PC-9 (cell line): ENCODE results near the gene CWC22. TPM values are rescaled to one million over a fixed set of nuclear protein-coding genes. Genes with fewer than 3 reads are reported as not detected.

Source experiments
- BruUV-seq: library from RNA; stranded (reverse); fragments of 400-500 nt; replicated peaks from 2 replicates; lab custom pipeline; 2021; lab: Mats Ljungman, UMichigan
- CTCF ChIA-PET: fragments of 300-600 bp; sonication (Branson Sonifier 250); formaldehyde crosslinking; loops from one replicate; lab custom pipeline; 2022; ENCODE audit warnings: antibody characterized with exemption; lab: Charles Lee
- POLR2A ChIA-PET: fragments of 300-600 bp; sonication (Branson Sonifier 250); formaldehyde crosslinking; loops from one replicate; lab custom pipeline; 2022; ENCODE audit warnings: antibody characterized with exemption; ENCODE audit not compliant: unreplicated experiment; lab: Charles Lee
- DNase-seq, 2 experiments: peaks; one replicate each; pipeline versions ENCODE4 v3.0.0 to v3.0.0-alpha.2; 2015 to 2022; ENCODE audit warnings: mixed read lengths in 1 of 2
- H2AFZ ChIP-seq: fragments of 200-600 bp; sonication (generic); 2 replicates; pipeline ENCODE4 v1.8.1; 2017; ENCODE audit warnings: antibody characterized with exemption
- H3F3A ChIP-seq: fragments of 200-600 bp; sonication (generic); 2 replicates; pipeline ENCODE4 v1.8.1; 2017; ENCODE audit warnings: antibody characterized with exemption, mild to moderate bottlenecking, low read depth; ENCODE audit not compliant: insufficient read depth
- H3K27ac ChIP-seq: fragments of 200-600 bp; sonication (generic); 2 replicates; pipeline ENCODE4 v1.6.1; 2016; ENCODE audit warnings: mixed run types
- H3K27me3 ChIP-seq: fragments of 200-600 bp; sonication (generic); 2 replicates; pipeline ENCODE4 v1.6.1; 2016; ENCODE audit warnings: low read depth, mixed run types; ENCODE audit not compliant: insufficient read depth
- H3K36me3 ChIP-seq: fragments of 200-600 bp; sonication (generic); 2 replicates; pipeline ENCODE4 v1.6.1; 2016; ENCODE audit warnings: low read depth, mixed run types
- H3K4me1 ChIP-seq: fragments of 200-600 bp; sonication (generic); replicated peaks from 2 replicates; pipeline ENCODE4 v1.6.1; 2016; ENCODE audit warnings: mixed run types; ENCODE audit not compliant: insufficient read depth
- H3K4me2 ChIP-seq: fragments of 200-600 bp; sonication (generic); 2 replicates; pipeline ENCODE4 v1.6.1; 2017; ENCODE audit warnings: mixed run types
- H3K4me3 ChIP-seq: fragments of 200-600 bp; sonication (generic); 2 replicates; pipeline ENCODE4 v1.6.1; 2016; ENCODE audit warnings: mixed run types
- H3K79me2 ChIP-seq: fragments of 200-600 bp; sonication (generic); 2 replicates; pipeline ENCODE4 v1.6.1; 2017; ENCODE audit warnings: low read depth, mixed run types
- H3K9me2 ChIP-seq: fragments of 200-600 bp; sonication (generic); 2 replicates; pipeline ENCODE4 v1.8.1; 2017; ENCODE audit warnings: mild to moderate bottlenecking; ENCODE audit not compliant: insufficient read depth
- H3K9me3 ChIP-seq: fragments of 200-600 bp; sonication (generic); 2 replicates; pipeline ENCODE4 v1.8.1; 2016; ENCODE audit warnings: low read depth; ENCODE audit not compliant: insufficient read depth
- H4K20me1 ChIP-seq: fragments of 200-600 bp; sonication (generic); 2 replicates; pipeline ENCODE4 v1.8.1; 2017; ENCODE audit not compliant: insufficient read depth
- EZH2 ChIP-seq: fragments of 200-600 bp; sonication (generic); IDR thresholded peaks from 2 replicates; pipeline ENCODE4 v1.8.0; 2017; ENCODE audit warnings: antibody characterized with exemption, low read depth
- intact Hi-C: fragments of 100-400 bp; cut with micrococcal nuclease; formaldehyde crosslinking; loops from one replicate; pipeline ENCODE4 v1.10.0; 2022; ENCODE audit not compliant: unreplicated experiment
- total RNA-seq: library from RNA; stranded (reverse); gene quantifications from 2 replicates; pipeline ENCODE4 v1.2.3, GENCODE V29; 2021
- TF ChIP-seq, protein P1 (sequence below): fragments of 200-600 bp; sonication (generic); conservative IDR thresholded peaks from 2 replicates; pipeline ENCODE4 v1.6.1; 2017; ENCODE audit warnings: mixed run types, antibody characterized with exemption, mild to moderate bottlenecking, moderate library complexity

CWC22 gene
- total RNA-seq, 1 experiment from 2014 or later = 35.2 TPM

DNA sequence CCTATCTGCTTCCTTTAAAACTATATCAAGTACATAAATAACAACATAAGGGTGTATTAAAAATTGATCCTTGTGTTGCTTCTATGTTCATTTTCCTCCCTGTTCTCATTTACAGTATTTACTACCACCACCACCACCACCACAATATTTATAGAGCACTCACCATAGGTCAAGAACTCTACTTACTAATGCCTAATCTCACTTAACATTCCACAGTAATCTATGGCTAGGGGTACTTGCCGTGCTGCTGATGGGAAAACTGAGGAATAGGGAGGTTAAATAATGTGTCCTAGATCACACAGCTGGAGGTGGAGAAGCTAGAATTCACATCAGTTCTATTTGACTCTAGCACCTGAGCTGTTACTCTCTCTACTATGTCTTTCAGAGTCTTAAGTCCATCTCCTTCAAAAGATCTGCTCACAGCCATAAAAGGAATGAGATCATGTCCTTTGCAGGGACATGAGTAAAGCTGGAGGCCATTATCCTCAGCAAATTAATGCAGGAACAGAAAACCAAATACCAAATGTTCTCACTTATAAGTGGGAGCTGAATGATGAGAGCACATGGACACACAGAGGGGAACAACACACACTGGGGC is 91.6 kb downstream of the CWC22 start:
- Histone ChIP-seq H3F3A (no peaks in the 10 kb centered on the region), H3K4me3 (no peak overlapping the region), H2AFZ (no peak overlapping the region), H4K20me1 (no peaks in the 10 kb centered on the region), H3K9me2 (0 out of 2 replicates have a peak, but pooled peaks cover 3% of the 10 kb centered on the region), H3K9me3 (no peaks in the 10 kb centered on the region), H3K36me3 (no peaks in the 10 kb centered on the region), H3K27me3 (no peaks in the 10 kb centered on the region), H3K27ac (no peak overlapping the region), H3K4me2 (no peak overlapping the region), H3K4me1 (no peaks in the 10 kb centered on the region), H3K79me2 (no peaks in the 10 kb centered on the region)
- ChIA-PET POLR2A (no interaction called here), CTCF (no interaction called here)
- intact Hi-C loops = no loop called here
- no peak for TF ChIP-seq EZH2
- TF ChIP-seq, protein P1, sequence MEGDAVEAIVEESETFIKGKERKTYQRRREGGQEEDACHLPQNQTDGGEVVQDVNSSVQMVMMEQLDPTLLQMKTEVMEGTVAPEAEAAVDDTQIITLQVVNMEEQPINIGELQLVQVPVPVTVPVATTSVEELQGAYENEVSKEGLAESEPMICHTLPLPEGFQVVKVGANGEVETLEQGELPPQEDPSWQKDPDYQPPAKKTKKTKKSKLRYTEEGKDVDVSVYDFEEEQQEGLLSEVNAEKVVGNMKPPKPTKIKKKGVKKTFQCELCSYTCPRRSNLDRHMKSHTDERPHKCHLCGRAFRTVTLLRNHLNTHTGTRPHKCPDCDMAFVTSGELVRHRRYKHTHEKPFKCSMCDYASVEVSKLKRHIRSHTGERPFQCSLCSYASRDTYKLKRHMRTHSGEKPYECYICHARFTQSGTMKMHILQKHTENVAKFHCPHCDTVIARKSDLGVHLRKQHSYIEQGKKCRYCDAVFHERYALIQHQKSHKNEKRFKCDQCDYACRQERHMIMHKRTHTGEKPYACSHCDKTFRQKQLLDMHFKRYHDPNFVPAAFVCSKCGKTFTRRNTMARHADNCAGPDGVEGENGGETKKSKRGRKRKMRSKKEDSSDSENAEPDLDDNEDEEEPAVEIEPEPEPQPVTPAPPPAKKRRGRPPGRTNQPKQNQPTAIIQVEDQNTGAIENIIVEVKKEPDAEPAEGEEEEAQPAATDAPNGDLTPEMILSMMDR = no peak
- no TSS peak for BruUV-seq
- DNase-seq = no peak

- no peaks in the 10 kb centered on the region for H4K20me1 ChIP-seq
- TF ChIP-seq EZH2 = no peak
- TF ChIP-seq, protein P1 = no peak
- ChIA-PET CTCF (no interaction called here), POLR2A (no interaction called here)
- H3K4me1 ChIP-seq = no peaks in the 10 kb centered on the region
- H3K4me3 ChIP-seq = no peak overlapping the region
- no peak overlapping the region for H3K4me2 ChIP-seq
- no peaks in the 10 kb centered on the region for H3K9me3 ChIP-seq
- H3K9me2 ChIP-seq = 0 out of 2 replicates have a peak, but pooled peaks cover 3% of the 10 kb centered on the region
- DNase-seq = no peak
- H3K27me3 ChIP-seq = no peaks in the 10 kb centered on the region
- BruUV-seq = no TSS peak
- H2AFZ ChIP-seq = no peak overlapping the region
- no peaks in the 10 kb centered on the region for H3K79me2 ChIP-seq
- intact Hi-C loops = no loop called here
- no peaks in the 10 kb centered on the region for H3F3A ChIP-seq
- no peaks in the 10 kb centered on the region for H3K36me3 ChIP-seq
- no peak overlapping the region for H3K27ac ChIP-seq
Measured at GRCh38 chr2:179913809-179914208, 93.3 kb downstream of the CWC22 start.

GRCh38 chr2:179911569-179911968 is 95.5 kb downstream of the CWC22 start:
- TF ChIP-seq, protein P1 = no peak
- TF ChIP-seq EZH2 = no peak
- no peaks in the 10 kb centered on the region for H3F3A ChIP-seq
- no peak overlapping the region for H2AFZ ChIP-seq
- no peaks in the 10 kb centered on the region for H3K4me1 ChIP-seq
- no peaks in the 10 kb centered on the region for H3K79me2 ChIP-seq
- no peaks in the 10 kb centered on the region for H3K9me3 ChIP-seq
- no peak overlapping the region for H3K4me2 ChIP-seq
- intact Hi-C loops = no loop called here
- no peak overlapping the region for H3K4me3 ChIP-seq
- no peaks in the 10 kb centered on the region for H3K27me3 ChIP-seq
- CTCF ChIA-PET = no interaction called here
- no TSS peak for BruUV-seq
- H3K27ac ChIP-seq = no peak overlapping the region
- H3K9me2 ChIP-seq = no peaks in the 10 kb centered on the region
- no peaks in the 10 kb centered on the region for H4K20me1 ChIP-seq
- no peak for DNase-seq
- H3K36me3 ChIP-seq = no peaks in the 10 kb centered on the region
- POLR2A ChIA-PET = no interaction called here
